Measurements from ENCODE around the gene LYPD6B. TPM values are rescaled to one million over a fixed set of nuclear protein-coding genes. Genes with fewer than 3 reads are reported as not detected.

Gene LYPD6B
- total and polyA plus RNA-seq, 2 donors: 0.24 to 1.4 TPM

GRCh38 chr2:149020432-149020851 lies 18.1 kb upstream of the LYPD6B start:
- peaks cover 0 to 3% of the 10 kb centered on the region in 2 donors for H3K27me3 ChIP-seq (ENCODE audit: control insufficient read depth in 2 of 2, insufficient read depth in 1 of 2, low read length in 1 of 2)
- DNase-seq (ENCODE audit: low read depth in 6 of 9, low spot score in 9 of 9): no peak
- H3K9me3 ChIP-seq (ENCODE audit: control insufficient read depth in 2 of 2, insufficient read depth in 1 of 2, low read length in 1 of 2): no peaks in the 10 kb centered on the region
- H3K27ac ChIP-seq (ENCODE audit: low read depth in 1 of 2, low read length in 1 of 2): no peak overlapping the region
- no peak overlapping the region for H3K4me3 ChIP-seq (ENCODE audit: low read length in 2 of 2)
- no peaks in the 10 kb centered on the region for H3K36me3 ChIP-seq (ENCODE audit: control insufficient read depth in 2 of 2, insufficient read depth in 2 of 2, low read length in 1 of 2)
- WGBS: 94% methylated on average over 10 of the region's 10 CpGs
- H3K4me1 ChIP-seq (ENCODE audit: control insufficient read depth in 2 of 2, insufficient read depth in 2 of 2, low read length in 2 of 2): peaks cover 0 to 2% of the 10 kb centered on the region in 2 donors

GRCh38 chr2:149021271-149021719 lies 17.2 kb upstream of the LYPD6B start:
- H3K27ac ChIP-seq (ENCODE audit: low read depth in 1 of 2, low read length in 1 of 2): no peak overlapping the region
- H3K36me3 ChIP-seq (ENCODE audit: control insufficient read depth in 2 of 2, insufficient read depth in 2 of 2, low read length in 1 of 2): no peaks in the 10 kb centered on the region
- peaks cover 0 to 2% of the 10 kb centered on the region in 2 donors for H3K4me1 ChIP-seq (ENCODE audit: control insufficient read depth in 2 of 2, insufficient read depth in 2 of 2, low read length in 2 of 2)
- H3K9me3 ChIP-seq (ENCODE audit: control insufficient read depth in 2 of 2, insufficient read depth in 1 of 2, low read length in 1 of 2): no peaks in the 10 kb centered on the region
- DNase-seq (ENCODE audit: low read depth in 6 of 9, low spot score in 9 of 9): no peak
- no peak overlapping the region for H3K4me3 ChIP-seq (ENCODE audit: low read length in 2 of 2)
- no peaks in the 10 kb centered on the region for H3K27me3 ChIP-seq (ENCODE audit: control insufficient read depth in 2 of 2, insufficient read depth in 1 of 2, low read length in 1 of 2)
- WGBS: 89% methylated on average over 5 of the region's 5 CpGs

GRCh38 chr2:149021761-149022160 lies 16.7 kb upstream of the LYPD6B start:
- Histone ChIP-seq H3K27me3 (ENCODE audit: control insufficient read depth in 2 of 2, insufficient read depth in 1 of 2, low read length in 1 of 2) (no peaks in the 10 kb centered on the region), H3K36me3 (ENCODE audit: control insufficient read depth in 2 of 2, insufficient read depth in 2 of 2, low read length in 1 of 2) (no peaks in the 10 kb centered on the region), H3K4me1 (ENCODE audit: control insufficient read depth in 2 of 2, insufficient read depth in 2 of 2, low read length in 2 of 2) (peaks cover 0 to 2% of the 10 kb centered on the region in 2 donors), H3K27ac (ENCODE audit: low read depth in 1 of 2, low read length in 1 of 2) (no peak overlapping the region), H3K9me3 (ENCODE audit: control insufficient read depth in 2 of 2, insufficient read depth in 1 of 2, low read length in 1 of 2) (no peaks in the 10 kb centered on the region), H3K4me3 (ENCODE audit: low read length in 2 of 2) (no peak overlapping the region)
- DNase-seq (ENCODE audit: low read depth in 6 of 9, low spot score in 9 of 9): no peak
- WGBS: 90% methylated on average over 6 of the region's 6 CpGs

- no peak overlapping the region for H3K4me3 ChIP-seq (ENCODE audit: low read length in 2 of 2)
- no peak overlapping the region for H3K27ac ChIP-seq (ENCODE audit: low read depth in 1 of 2, low read length in 1 of 2)
- H3K27me3 ChIP-seq (ENCODE audit: control insufficient read depth in 2 of 2, insufficient read depth in 1 of 2, low read length in 1 of 2): no peaks in the 10 kb centered on the region
- H3K36me3 ChIP-seq (ENCODE audit: control insufficient read depth in 2 of 2, insufficient read depth in 2 of 2, low read length in 1 of 2): no peaks in the 10 kb centered on the region
- 95% methylated on average over 6 of the region's 6 CpGs for WGBS
- no peak for DNase-seq (ENCODE audit: low read depth in 6 of 9, low spot score in 9 of 9)
- no peaks in the 10 kb centered on the region for H3K4me1 ChIP-seq (ENCODE audit: control insufficient read depth in 2 of 2, insufficient read depth in 2 of 2, low read length in 2 of 2)
- no peaks in the 10 kb centered on the region for H3K9me3 ChIP-seq (ENCODE audit: control insufficient read depth in 2 of 2, insufficient read depth in 1 of 2, low read length in 1 of 2)
These were observed 15.4 kb upstream of the LYPD6B start for GRCh38 chr2:149023091-149023490.

GRCh38 chr2:149027590-149028250 lies 10.8 kb upstream of the LYPD6B start:
- no peaks in the 10 kb centered on the region for H3K36me3 ChIP-seq (ENCODE audit: control insufficient read depth in 2 of 2, insufficient read depth in 2 of 2, low read length in 1 of 2)
- no peak overlapping the region for H3K4me3 ChIP-seq (ENCODE audit: low read length in 2 of 2)
- no peak overlapping the region for H3K27ac ChIP-seq (ENCODE audit: low read depth in 1 of 2, low read length in 1 of 2)
- peaks cover 0 to 4% of the 10 kb centered on the region in 2 donors for H3K27me3 ChIP-seq (ENCODE audit: control insufficient read depth in 2 of 2, insufficient read depth in 1 of 2, low read length in 1 of 2)
- H3K9me3 ChIP-seq (ENCODE audit: control insufficient read depth in 2 of 2, insufficient read depth in 1 of 2, low read length in 1 of 2): no peaks in the 10 kb centered on the region
- no peaks in the 10 kb centered on the region for H3K4me1 ChIP-seq (ENCODE audit: control insufficient read depth in 2 of 2, insufficient read depth in 2 of 2, low read length in 2 of 2)
- DNase-seq (ENCODE audit: low read depth in 6 of 9, low spot score in 9 of 9): no peak
- 86% methylated on average over 7 of the region's 7 CpGs for WGBS

GRCh38 chr2:149028377-149028776 lies 10.1 kb upstream of the LYPD6B start:
- DNase-seq (ENCODE audit: low read depth in 6 of 9, low spot score in 9 of 9): no peak
- WGBS: 91% methylated on average over 6 of the region's 6 CpGs
- Histone ChIP-seq H3K36me3 (ENCODE audit: control insufficient read depth in 2 of 2, insufficient read depth in 2 of 2, low read length in 1 of 2) (no peaks in the 10 kb centered on the region), H3K4me3 (ENCODE audit: low read length in 2 of 2) (no peak overlapping the region), H3K4me1 (ENCODE audit: control insufficient read depth in 2 of 2, insufficient read depth in 2 of 2, low read length in 2 of 2) (no peaks in the 10 kb centered on the region), H3K27ac (ENCODE audit: low read depth in 1 of 2, low read length in 1 of 2) (no peak overlapping the region), H3K9me3 (ENCODE audit: control insufficient read depth in 2 of 2, insufficient read depth in 1 of 2, low read length in 1 of 2) (no peaks in the 10 kb centered on the region), H3K27me3 (ENCODE audit: control insufficient read depth in 2 of 2, insufficient read depth in 1 of 2, low read length in 1 of 2) (peaks cover 0 to 4% of the 10 kb centered on the region in 2 donors)

GRCh38 chr2:149028891-149029290 lies 9.6 kb upstream of the LYPD6B start:
- Histone ChIP-seq H3K4me1 (ENCODE audit: control insufficient read depth in 2 of 2, insufficient read depth in 2 of 2, low read length in 2 of 2) (no peaks in the 10 kb centered on the region), H3K4me3 (ENCODE audit: low read length in 2 of 2) (no peak overlapping the region), H3K9me3 (ENCODE audit: control insufficient read depth in 2 of 2, insufficient read depth in 1 of 2, low read length in 1 of 2) (no peaks in the 10 kb centered on the region), H3K27ac (ENCODE audit: low read depth in 1 of 2, low read length in 1 of 2) (no peak overlapping the region), H3K27me3 (ENCODE audit: control insufficient read depth in 2 of 2, insufficient read depth in 1 of 2, low read length in 1 of 2) (peaks cover 0 to 4% of the 10 kb centered on the region in 2 donors), H3K36me3 (ENCODE audit: control insufficient read depth in 2 of 2, insufficient read depth in 2 of 2, low read length in 1 of 2) (no peaks in the 10 kb centered on the region)
- WGBS: 91% methylated on average over 2 of the region's 2 CpGs
- DNase-seq (ENCODE audit: low read depth in 6 of 9, low spot score in 9 of 9): no peak

GRCh38 chr2:149029307-149029965 lies 9.1 kb upstream of the LYPD6B start:
- DNase-seq (ENCODE audit: low read depth in 6 of 9, low spot score in 9 of 9): no peak
- WGBS: 91% methylated on average over 11 of the region's 11 CpGs
- H3K9me3 ChIP-seq (ENCODE audit: control insufficient read depth in 2 of 2, insufficient read depth in 1 of 2, low read length in 1 of 2): no peaks in the 10 kb centered on the region

GRCh38 chr2:149031396-149031795 lies 7.1 kb upstream of the LYPD6B start:
- Histone ChIP-seq H3K27me3 (ENCODE audit: control insufficient read depth in 2 of 2, insufficient read depth in 1 of 2, low read length in 1 of 2) (peaks cover 0 to 7% of the 10 kb centered on the region in 2 donors), H3K36me3 (ENCODE audit: control insufficient read depth in 2 of 2, insufficient read depth in 2 of 2, low read length in 1 of 2) (no peaks in the 10 kb centered on the region), H3K4me3 (ENCODE audit: low read length in 2 of 2) (no peak overlapping the region), H3K4me1 (ENCODE audit: control insufficient read depth in 2 of 2, insufficient read depth in 2 of 2, low read length in 2 of 2) (no peaks in the 10 kb centered on the region), H3K9me3 (ENCODE audit: control insufficient read depth in 2 of 2, insufficient read depth in 1 of 2, low read length in 1 of 2) (no peaks in the 10 kb centered on the region), H3K27ac (ENCODE audit: low read depth in 1 of 2, low read length in 1 of 2) (no peak overlapping the region)
- 97% methylated on average over 4 of the region's 4 CpGs for WGBS
- DNase-seq (ENCODE audit: low read depth in 6 of 9, low spot score in 9 of 9): no peak

More at GRCh38 chr2:149029307-149029965, 9.1 kb upstream of the LYPD6B start:
- Histone ChIP-seq H3K27me3 (ENCODE audit: control insufficient read depth in 2 of 2, insufficient read depth in 1 of 2, low read length in 1 of 2) (peaks cover 0 to 4% of the 10 kb centered on the region in 2 donors), H3K4me1 (ENCODE audit: control insufficient read depth in 2 of 2, insufficient read depth in 2 of 2, low read length in 2 of 2) (no peaks in the 10 kb centered on the region), H3K27ac (ENCODE audit: low read depth in 1 of 2, low read length in 1 of 2) (no peak overlapping the region), H3K36me3 (ENCODE audit: control insufficient read depth in 2 of 2, insufficient read depth in 2 of 2, low read length in 1 of 2) (no peaks in the 10 kb centered on the region), H3K4me3 (ENCODE audit: low read length in 2 of 2) (no peak overlapping the region)
